NCI-H2227 treated with DMSO at 0.1 percent for 48 hours (cell line): ENCODE measurements around the gene FXYD5.
"Not testable (repeated sequence)": the region's sequence is repeated elsewhere in the genome, so short reads cannot be mapped to it uniquely, and the experiment has no call there.

Source experiments
- DNase-seq: peaks from one replicate; lab custom pipeline; 2025; lab: John Stamatoyannopoulos, UW

Gene FXYD5

GRCh38 chr19:35138305-35138892 is 16.1 kb upstream of the FXYD5 start, which contains the start of gene FXYD1:
FXYD1 (plus strand) TSS chr19:35138824; CDS start chr19:35140080, 1,256 bp downstream.
- DNase-seq, result no peak

GRCh38 chr19:35140207-35140961 is 14.2 kb upstream of the FXYD5 start:
- no peak for DNase-seq

GRCh38 chr19:35140962-35141836 is 13.3 kb upstream of the FXYD5 start:
- peak; percentile 95 for DNase-seq

GRCh38 chr19:35141837-35142605 is 12.5 kb upstream of the FXYD5 start:
- DNase-seq, result peak; percentile 83

- DNase-seq, result peak; percentile 83
These were observed 11.8 kb upstream of the FXYD5 start for GRCh38 chr19:35142606-35143230.

GRCh38 chr19:35143231-35143715 is 11.3 kb upstream of the FXYD5 start, which contains the start of gene FXYD7:
FXYD7 (plus strand) TSS chr19:35143255; CDS start chr19:35143334, 79 bp downstream.
- DNase-seq, result peak; percentile 85

- DNase-seq, result peak; percentile 85
These were observed 10.7 kb upstream of the FXYD5 start for GRCh38 chr19:35143818-35144217.

- DNase-seq, result no peak
These were observed 10.3 kb upstream of the FXYD5 start for GRCh38 chr19:35144259-35144599.

- DNase-seq, result peak; percentile 74
These were observed 9.7 kb upstream of the FXYD5 start for GRCh38 chr19:35144600-35145436.

- DNase-seq, result no peak
These were observed 7.6 kb upstream of the FXYD5 start for GRCh38 chr19:35146746-35147459.

- DNase-seq, result no peak
These were observed 5.1 kb upstream of the FXYD5 start for GRCh38 chr19:35149463-35149862.

GRCh38 chr19:35150445-35150844 is 4.1 kb upstream of the FXYD5 start:
- no peak for DNase-seq

GRCh38 chr19:35151273-35152065 is 3.1 kb upstream of the FXYD5 start:
- no peak for DNase-seq

- not testable (repeated sequence) for DNase-seq
These were observed 1.4 kb upstream of the FXYD5 start for GRCh38 chr19:35153129-35153522.

- DNase-seq, result peak; percentile 88
These were observed 622 bp upstream of the FXYD5 start for GRCh38 chr19:35153701-35154524.

GRCh38 chr19:35155441-35155840 is 906 bp downstream of the FXYD5 start:
- no peak for DNase-seq

- DNase-seq, result no peak
These were observed 1.6 kb downstream of the FXYD5 start for GRCh38 chr19:35155981-35156672.
